NB4 (cell line): ENCODE results near the gene MDM2.

ENCODE experiments used
- DNase-seq: peaks from one replicate; pipeline ENCODE4 v3.0.0; 2010; ENCODE audit warnings: low read depth
- H3K4me3 ChIP-seq: one replicate; pipeline ENCODE4 v1.5.1; 2011; ENCODE audit warnings: mild to moderate bottlenecking, low read depth, low read length, moderate library complexity
- CTCF ChIP-seq: IDR thresholded peaks from one replicate; pipeline ENCODE4 v1.5.1; 2012; ENCODE audit warnings: low read depth, low read length
- MYC ChIP-seq: IDR thresholded peaks from 2 replicates; pipeline ENCODE4 v1.6.1; 2011; ENCODE audit warnings: low read depth, low read length
- POLR2A ChIP-seq: IDR thresholded peaks from 2 replicates; pipeline ENCODE4 v1.6.1; 2011; ENCODE audit warnings: mild to moderate bottlenecking; ENCODE audit not compliant: insufficient read length; ENCODE audit errors: extremely low read depth
- TF ChIP-seq, protein P1 (sequence below): IDR thresholded peaks from 2 replicates; pipeline ENCODE4 v1.6.1; 2011; ENCODE audit warnings: low read depth, low read length

MDM2 gene

DNA sequence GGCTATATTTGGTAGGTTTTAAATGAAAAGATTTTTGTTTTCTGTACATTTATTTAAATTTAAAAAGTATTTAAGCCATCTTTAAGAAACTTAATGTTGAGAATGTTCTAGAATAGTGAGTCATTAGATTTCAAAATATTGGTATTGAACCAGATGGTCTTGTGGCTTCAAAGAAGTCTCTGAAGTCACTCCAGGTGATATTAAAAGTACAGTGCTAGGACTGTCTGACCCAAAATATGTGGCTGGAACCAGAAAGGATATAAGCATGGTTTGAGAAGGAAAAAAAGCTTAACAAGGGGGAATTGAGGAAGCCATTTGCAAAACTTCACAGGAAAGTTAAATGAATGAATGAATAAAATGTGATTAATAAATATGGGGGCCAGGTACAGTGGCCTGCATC lies 28.7 kb upstream of the MDM2 start:
- TF ChIP-seq CTCF (no peak), POLR2A (no peak), MYC (no peak)
- TF ChIP-seq, protein P1, sequence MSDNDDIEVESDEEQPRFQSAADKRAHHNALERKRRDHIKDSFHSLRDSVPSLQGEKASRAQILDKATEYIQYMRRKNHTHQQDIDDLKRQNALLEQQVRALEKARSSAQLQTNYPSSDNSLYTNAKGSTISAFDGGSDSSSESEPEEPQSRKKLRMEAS, result no peak
- DNase-seq, result no peak
- H3K4me3 ChIP-seq, result no peak overlapping the region

- DNase-seq, result no peak
- H3K4me3 ChIP-seq, result no peak overlapping the region
- no peak for TF ChIP-seq POLR2A
- no peak for TF ChIP-seq MYC
- TF ChIP-seq, protein P1, result no peak
- TF ChIP-seq CTCF, result no peak
These were observed 27.2 kb upstream of the MDM2 start for GRCh38 chr12:68780731-68781130.

- TF ChIP-seq POLR2A (no peak), CTCF (no peak), MYC (no peak)
- TF ChIP-seq, protein P1, result no peak
- H3K4me3 ChIP-seq, result no peak overlapping the region
- DNase-seq, result no peak
These were observed 26.2 kb upstream of the MDM2 start for GRCh38 chr12:68781728-68782127.

DNA sequence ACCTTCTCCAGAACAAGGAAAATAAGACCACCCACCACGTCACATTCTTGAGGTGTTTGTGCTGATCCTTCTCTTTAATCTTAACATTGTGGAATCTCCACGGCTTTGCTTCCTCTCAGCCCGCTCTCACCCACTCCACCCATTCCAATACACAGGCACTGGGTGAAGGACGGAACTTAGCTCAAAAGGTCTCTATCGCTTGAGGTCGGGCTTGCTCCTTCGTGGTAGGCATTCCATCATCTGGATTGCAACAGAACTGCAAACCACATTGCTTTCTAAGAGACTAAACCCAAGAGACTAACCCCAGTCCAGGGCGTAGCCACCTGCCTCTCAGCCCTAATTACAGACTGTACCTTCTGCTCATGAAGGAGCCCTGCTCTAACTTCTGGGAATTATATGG lies 24.0 kb upstream of the MDM2 start:
- peak overlapping the region; percentile 19 for H3K4me3 ChIP-seq
- TF ChIP-seq MYC (0 out of 2 replicates have a peak, but pooled peaks have one; percentile 33), CTCF (peak; percentile 18)
- TF ChIP-seq, protein P1, result no peak; the same call in 1 of the 2 replicates
- peak; percentile 95 for DNase-seq

GRCh38 chr12:68785358-68785757 lies 22.6 kb upstream of the MDM2 start:
- H3K4me3 ChIP-seq, result no peak overlapping the region
- TF ChIP-seq POLR2A, result no peak
- TF ChIP-seq MYC, result no peak
- TF ChIP-seq, protein P1, result no peak
- TF ChIP-seq CTCF, result no peak
- DNase-seq, result peak; percentile 31

DNA sequence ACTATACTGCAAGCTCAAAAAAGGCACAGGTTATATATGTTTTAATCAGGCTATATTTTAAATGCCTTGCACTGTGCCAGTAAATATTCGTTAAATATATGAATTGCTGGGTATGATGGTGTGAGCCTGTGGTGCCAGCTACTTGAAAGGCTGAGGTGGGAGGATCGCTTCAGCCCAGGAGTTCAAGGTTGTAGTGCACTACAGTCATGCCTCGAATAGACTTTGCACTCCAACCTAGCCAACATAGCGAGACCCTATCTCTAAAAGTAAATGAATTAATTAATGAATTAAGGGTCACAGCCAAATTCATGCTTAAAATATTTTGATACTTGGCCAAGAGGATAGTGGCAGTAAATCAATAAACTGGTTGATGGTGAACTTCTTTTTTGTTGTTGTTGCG lies 22.2 kb upstream of the MDM2 start:
- TF ChIP-seq, protein P1, result no peak
- no peak for TF ChIP-seq POLR2A
- no peak for TF ChIP-seq CTCF
- TF ChIP-seq MYC, result no peak

More for the DNA sequence above, 22.2 kb upstream of the MDM2 start:
- no peak for DNase-seq
- H3K4me3 ChIP-seq, result no peak overlapping the region
